ENCODE measurements around the gene SLC30A1. TPM values are rescaled to one million over a fixed set of nuclear protein-coding genes. Genes with fewer than 3 reads are reported as not detected.

SLC30A1 gene
- total RNA-seq, 1 experiment from 2014 or later, result 6.7 TPM

GRCh38 chr1:211531194-211532087, 47.5 kb downstream of the SLC30A1 start:
- no TSS peak for BruUV-seq (replicated peaks)
- intact Hi-C loops (cut with micrococcal nuclease), result no loop called here

GRCh38 chr1:211530102-211530501, 48.9 kb downstream of the SLC30A1 start:
- ATAC-seq (no peak), DNase-seq (no peak)
- ChIA-PET POLR2A (ENCODE audit: unreplicated experiment) (no interaction called here), CTCF (interaction anchor here (0.6 kb wide), 1 partner anchor 56 kb away, joined by 3 read pairs; no protein-coding TSS in a partner anchor)
- Histone ChIP-seq H3K9me2 (replicated peaks; ENCODE audit: low read length) (no peaks in the 10 kb centered on the region), H3K9me3 (ENCODE audit: low read length) (no peaks in the 10 kb centered on the region), H3K4me1 (ENCODE audit: insufficient read depth, low read length) (peaks cover 6% of the 10 kb centered on the region; the same call in 1 of the 2 replicates), H3K27me3 (ENCODE audit: low read length) (no peaks in the 10 kb centered on the region), H3K36me3 (ENCODE audit: low read depth, low read length) (no peaks in the 10 kb centered on the region), H3K9ac (ENCODE audit: low read length) (no peak overlapping the region), H3F3A (ENCODE audit: low read length, unreplicated experiment) (no peaks in the 10 kb centered on the region), H2AFZ (ENCODE audit: low read length) (no peak overlapping the region), H3K27ac (ENCODE audit: low read length) (no peak overlapping the region), H3K4me2 (ENCODE audit: low read length) (no peak overlapping the region), H4K20me1 (ENCODE audit: low read length) (no peaks in the 10 kb centered on the region), H3K4me3 (ENCODE audit: low read length) (no peak overlapping the region), H3K79me2 (ENCODE audit: low read length) (no peaks in the 10 kb centered on the region)
- intact Hi-C loops (cut with micrococcal nuclease), result no loop called here
- TF ChIP-seq CTCF (conservative IDR thresholded peaks at IDR 0.05; ENCODE audit: low read depth, low read length) (no peak), EZH2phosphoT487 (IDR thresholded peaks at IDR 0.05; ENCODE audit: borderline replicate concordance, low read length) (no peak), EZH2 (IDR thresholded peaks at IDR 0.05; ENCODE audit: low read length, unreplicated experiment) (no peak)
- no TSS peak for BruUV-seq (replicated peaks)

More at GRCh38 chr1:211531194-211532087, 47.5 kb downstream of the SLC30A1 start:
- POLR2A ChIA-PET (ENCODE audit: unreplicated experiment), result no interaction called here
- CTCF ChIA-PET, result no interaction called here
- H3K27me3 ChIP-seq (ENCODE audit: low read length), result no peaks in the 10 kb centered on the region
- no peaks in the 10 kb centered on the region for H3F3A ChIP-seq (ENCODE audit: low read length, unreplicated experiment)
- H2AFZ ChIP-seq (ENCODE audit: low read length), result no peak overlapping the region
- H3K9me2 ChIP-seq (replicated peaks; ENCODE audit: low read length), result no peaks in the 10 kb centered on the region
- H4K20me1 ChIP-seq (ENCODE audit: low read length), result no peaks in the 10 kb centered on the region
- no peak for TF ChIP-seq EZH2 (IDR thresholded peaks at IDR 0.05; ENCODE audit: low read length, unreplicated experiment)
- TF ChIP-seq CTCF (conservative IDR thresholded peaks at IDR 0.05; ENCODE audit: low read depth, low read length), result no peak
- no peak for TF ChIP-seq EZH2phosphoT487 (IDR thresholded peaks at IDR 0.05; ENCODE audit: borderline replicate concordance, low read length)
- H3K36me3 ChIP-seq (ENCODE audit: low read depth, low read length), result no peaks in the 10 kb centered on the region
- no peak overlapping the region for H3K9ac ChIP-seq (ENCODE audit: low read length)
- no peaks in the 10 kb centered on the region for H3K79me2 ChIP-seq (ENCODE audit: low read length)
- no peaks in the 10 kb centered on the region for H3K9me3 ChIP-seq (ENCODE audit: low read length)
- no peak for DNase-seq
- no peak for ATAC-seq
- no peak overlapping the region for H3K4me2 ChIP-seq (ENCODE audit: low read length)
- no peak overlapping the region for H3K4me3 ChIP-seq (ENCODE audit: low read length)
- H3K4me1 ChIP-seq (ENCODE audit: insufficient read depth, low read length), result peaks cover 6% of the 10 kb centered on the region; the same call in 1 of the 2 replicates
- H3K27ac ChIP-seq (ENCODE audit: low read length), result no peak overlapping the region

GRCh38 chr1:211529453-211529852, 49.5 kb downstream of the SLC30A1 start:
- intact Hi-C loops (cut with micrococcal nuclease), result no loop called here
- Histone ChIP-seq H3F3A (ENCODE audit: low read length, unreplicated experiment) (no peaks in the 10 kb centered on the region), H3K27me3 (ENCODE audit: low read length) (no peaks in the 10 kb centered on the region), H3K36me3 (ENCODE audit: low read depth, low read length) (no peaks in the 10 kb centered on the region), H3K4me1 (ENCODE audit: insufficient read depth, low read length) (peaks cover 6% of the 10 kb centered on the region; the same call in 1 of the 2 replicates), H4K20me1 (ENCODE audit: low read length) (no peaks in the 10 kb centered on the region), H3K27ac (ENCODE audit: low read length) (no peak overlapping the region), H3K9me2 (replicated peaks; ENCODE audit: low read length) (no peaks in the 10 kb centered on the region), H3K4me3 (ENCODE audit: low read length) (no peak overlapping the region), H3K9ac (ENCODE audit: low read length) (no peak overlapping the region), H3K9me3 (ENCODE audit: low read length) (no peaks in the 10 kb centered on the region), H3K4me2 (ENCODE audit: low read length) (no peak overlapping the region), H2AFZ (ENCODE audit: low read length) (no peak overlapping the region), H3K79me2 (ENCODE audit: low read length) (no peaks in the 10 kb centered on the region)
- ChIA-PET CTCF (no interaction called here), POLR2A (ENCODE audit: unreplicated experiment) (no interaction called here)
- BruUV-seq (replicated peaks), result no TSS peak
- ATAC-seq (no peak), DNase-seq (no peak)
- no peak for TF ChIP-seq CTCF (conservative IDR thresholded peaks at IDR 0.05; ENCODE audit: low read depth, low read length)

All from PC-3 (cell line).